HG02840 (cell line): ENCODE measurements around the gene ATF5.
"Not testable (repeated sequence)": the region's sequence is repeated elsewhere in the genome, so short reads cannot be mapped to it uniquely, and the experiment has no call there.

Experiments used
- ATAC-seq: cut with Tn5 transposase; IDR thresholded peaks from one replicate; pipeline ENCODE4 v1.9.1; 2021; ENCODE audit warnings: mild to moderate bottlenecking, moderate library complexity, moderate number of reproducible peaks; ENCODE audit not compliant: unreplicated experiment, low FRiP score

Gene ATF5

GRCh38 chr19:49921871-49922795 lies 6.9 kb upstream of the ATF5 start:
- no peak for ATAC-seq

- ATAC-seq = no peak
Observed at GRCh38 chr19:49923055-49924003, 5.7 kb upstream of the ATF5 start.

- ATAC-seq = no peak
Observed at GRCh38 chr19:49924004-49924880, 4.8 kb upstream of the ATF5 start.

GRCh38 chr19:49924881-49925210 lies 4.2 kb upstream of the ATF5 start:
- ATAC-seq = not testable (repeated sequence)

GRCh38 chr19:49925486-49925885 lies 3.5 kb upstream of the ATF5 start:
- no peak for ATAC-seq

GRCh38 chr19:49926515-49926914 lies 2.5 kb upstream of the ATF5 start:
- ATAC-seq = no peak

- ATAC-seq = no peak
Observed at GRCh38 chr19:49927526-49928264, 1.3 kb upstream of the ATF5 start.

- ATAC-seq = peak; percentile 61
Observed at GRCh38 chr19:49929611-49930482, 842 bp downstream of the ATF5 start.

GRCh38 chr19:49930483-49931011 lies 1.5 kb downstream of the ATF5 start:
- ATAC-seq = no peak

GRCh38 chr19:49931293-49932040 lies 2.5 kb downstream of the ATF5 start:
- no peak for ATAC-seq

- ATAC-seq = no peak
Observed at GRCh38 chr19:49932041-49932451, 3.0 kb downstream of the ATF5 start.

- no peak for ATAC-seq
Observed at GRCh38 chr19:49932731-49933131, 3.7 kb downstream of the ATF5 start.

GRCh38 chr19:49933643-49934042 lies 4.6 kb downstream of the ATF5 start:
- ATAC-seq = no peak

- ATAC-seq = no peak
Observed at GRCh38 chr19:49936549-49936948, 7.5 kb downstream of the ATF5 start.

GRCh38 chr19:49937750-49938381 lies 8.9 kb downstream of the ATF5 start:
- no peak for ATAC-seq

- ATAC-seq = no peak
Observed at GRCh38 chr19:49938662-49939061, 9.7 kb downstream of the ATF5 start.

GRCh38 chr19:49939721-49940481 lies 10.9 kb downstream of the ATF5 start:
- ATAC-seq = no peak
